HG03520 (cell line): Measurements from ENCODE around the gene TLL2.

Source experiments
- ATAC-seq: cut with Tn5 transposase; IDR thresholded peaks from one replicate; pipeline ENCODE4 v1.9.1; 2021; ENCODE audit warnings: mild to moderate bottlenecking, moderate library complexity; ENCODE audit not compliant: unreplicated experiment

The TLL2 gene

DNA sequence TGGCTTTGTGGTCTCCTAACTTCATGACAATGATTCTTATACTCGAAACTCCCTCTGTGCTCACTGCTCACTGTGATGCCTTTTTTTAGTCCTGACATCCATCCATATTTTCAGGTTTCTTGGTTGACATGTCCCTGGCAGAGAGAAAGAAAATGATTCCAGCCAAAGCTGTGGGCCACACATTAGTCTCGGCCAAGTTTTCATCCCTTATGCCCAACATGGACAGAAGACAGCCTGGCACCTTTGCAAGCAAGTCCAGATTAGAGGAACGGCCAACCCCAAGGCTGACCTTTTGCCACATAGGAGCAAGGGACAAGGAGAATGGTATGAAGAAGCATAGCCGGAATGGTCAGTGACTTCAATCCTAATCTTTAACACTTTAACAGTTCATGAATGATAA is 146.3 kb downstream of the TLL2 start:
- ATAC-seq: no peak

DNA sequence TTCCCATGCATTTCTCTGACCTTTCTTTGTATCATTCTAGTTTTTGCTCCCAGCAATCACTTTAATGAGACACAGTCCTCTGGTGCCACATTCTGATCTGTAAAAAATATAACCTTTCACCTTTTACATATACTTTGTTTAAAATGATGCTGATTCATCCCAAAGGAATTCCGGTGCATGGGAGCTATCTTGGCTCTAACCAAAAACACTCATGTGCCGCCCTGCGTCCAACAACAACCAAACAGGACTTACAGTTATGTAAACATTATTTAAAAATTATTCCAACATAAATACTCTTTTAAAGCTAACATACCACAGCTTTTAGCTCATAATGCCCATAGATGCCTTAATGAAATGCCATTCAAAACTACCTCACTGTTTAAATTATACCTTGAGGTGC is 147.2 kb downstream of the TLL2 start:
- no peak for ATAC-seq

DNA sequence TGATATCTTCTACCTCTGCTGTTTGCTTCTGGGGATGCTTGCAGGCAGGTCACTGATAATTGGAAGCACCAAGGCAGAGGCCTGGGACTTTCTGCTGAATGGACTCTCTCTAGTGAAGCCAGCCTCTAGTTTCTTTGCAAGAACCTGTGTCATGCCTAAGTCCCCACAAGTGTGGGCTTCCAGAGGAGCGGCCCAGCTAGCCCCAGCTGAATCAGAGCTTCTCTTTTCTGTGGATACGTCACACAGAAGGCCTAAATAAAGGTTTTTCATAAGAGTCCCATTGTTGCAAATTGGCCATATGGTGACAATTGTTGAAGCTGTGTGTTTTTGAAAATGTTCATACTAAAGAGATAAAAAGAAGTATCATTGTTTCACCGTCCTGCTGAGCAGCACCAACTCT is 148.2 kb downstream of the TLL2 start:
- ATAC-seq: no peak

DNA sequence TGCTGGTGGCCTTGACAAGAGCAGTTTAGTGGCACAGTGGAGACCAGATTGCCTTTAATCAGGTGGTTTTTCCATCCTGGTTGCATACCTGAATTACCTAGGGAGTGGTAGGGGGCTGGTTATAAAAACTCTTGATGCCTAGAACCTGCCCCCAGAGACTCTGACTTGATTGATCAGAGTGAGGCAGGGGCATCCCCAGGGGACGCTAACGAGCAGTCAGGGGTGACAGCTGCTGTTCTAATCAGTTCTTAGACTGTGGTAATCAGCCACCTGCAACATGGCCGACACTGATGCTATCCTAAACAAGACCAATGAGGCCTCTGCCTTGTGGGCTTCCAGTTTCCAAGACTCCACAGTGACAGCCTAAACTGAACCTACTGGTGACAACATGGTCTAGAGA is 153.0 kb downstream of the TLL2 start:
- ATAC-seq: no peak

DNA sequence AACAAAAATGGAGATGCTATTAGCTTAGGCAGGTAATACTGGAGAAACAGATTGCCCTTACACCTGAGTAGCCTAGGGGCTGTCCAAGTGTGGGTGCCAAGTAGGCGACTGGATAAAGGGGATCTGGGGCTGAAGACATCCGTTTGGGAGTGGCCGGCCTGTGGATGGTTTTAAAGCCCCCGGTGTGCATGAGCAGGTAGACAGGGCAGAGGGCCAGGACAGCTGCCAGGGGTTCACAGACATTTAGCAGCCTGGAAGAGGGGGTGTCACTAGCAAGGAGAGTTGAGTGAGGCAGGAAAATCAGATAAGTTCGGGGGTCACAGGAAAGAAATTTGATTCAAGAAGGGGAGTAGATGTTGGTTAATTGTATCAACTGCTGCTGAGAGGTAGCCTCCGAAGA is 153.4 kb downstream of the TLL2 start:
- ATAC-seq: no peak

DNA sequence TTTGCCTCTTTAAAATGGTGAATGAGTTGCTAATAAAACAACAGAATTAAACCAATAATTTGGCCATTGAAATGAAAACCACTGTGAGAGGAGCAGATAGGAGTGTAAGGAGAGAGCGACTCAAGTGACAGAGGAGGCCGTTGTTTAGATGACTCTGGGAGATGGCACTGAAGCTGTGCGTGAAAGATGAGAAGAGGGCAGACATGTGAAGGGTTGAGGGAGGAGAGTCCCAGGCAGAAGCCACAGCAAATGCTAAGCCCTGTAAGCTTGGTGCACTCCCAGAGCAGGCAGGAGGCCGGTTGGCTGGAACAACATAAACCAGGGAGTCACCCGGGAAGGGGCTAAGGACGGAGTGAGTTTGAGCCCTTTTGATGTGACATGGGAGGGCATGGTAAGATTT is 154.1 kb downstream of the TLL2 start:
- no peak for ATAC-seq

DNA sequence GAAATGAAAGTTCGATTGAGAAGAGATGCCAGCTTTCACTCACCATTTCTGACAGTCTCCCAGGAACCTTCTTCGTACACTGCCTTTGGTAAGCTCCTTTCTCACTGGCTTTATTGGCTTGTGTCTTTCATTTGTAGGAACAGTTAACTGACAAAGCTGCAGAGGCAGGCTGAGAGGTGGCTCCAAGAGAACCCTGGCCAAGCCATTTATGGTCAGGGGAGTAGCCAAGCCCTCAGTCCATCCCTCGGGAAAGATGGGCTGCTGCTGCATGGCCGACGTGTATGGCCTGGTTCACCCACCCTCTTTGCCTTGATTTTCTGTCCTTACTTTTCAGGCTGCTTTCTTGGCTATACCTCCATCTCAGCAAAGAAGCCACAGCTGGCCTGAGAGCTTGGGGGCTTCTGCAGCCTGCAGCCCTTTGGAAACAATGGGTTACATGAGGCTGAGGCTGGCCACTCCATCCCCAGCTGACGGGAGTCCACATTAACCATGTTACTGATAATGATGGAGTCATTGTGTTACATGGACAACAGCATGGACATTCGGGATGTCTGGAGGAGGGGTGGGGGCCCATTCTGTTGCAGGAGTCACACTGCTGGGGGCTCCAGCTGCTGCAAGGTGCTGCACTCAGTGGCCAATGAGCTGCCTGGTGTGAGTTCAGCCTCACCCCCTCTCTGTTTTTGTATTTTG is 154.7 kb downstream of the TLL2 start, which contains the start of gene OPALIN:
TSS of gene OPALIN (minus strand) at position 152 of the 690 bp plus-strand sequence. CDS start at position 46, 106 bp downstream.
- ATAC-seq: no peak

DNA sequence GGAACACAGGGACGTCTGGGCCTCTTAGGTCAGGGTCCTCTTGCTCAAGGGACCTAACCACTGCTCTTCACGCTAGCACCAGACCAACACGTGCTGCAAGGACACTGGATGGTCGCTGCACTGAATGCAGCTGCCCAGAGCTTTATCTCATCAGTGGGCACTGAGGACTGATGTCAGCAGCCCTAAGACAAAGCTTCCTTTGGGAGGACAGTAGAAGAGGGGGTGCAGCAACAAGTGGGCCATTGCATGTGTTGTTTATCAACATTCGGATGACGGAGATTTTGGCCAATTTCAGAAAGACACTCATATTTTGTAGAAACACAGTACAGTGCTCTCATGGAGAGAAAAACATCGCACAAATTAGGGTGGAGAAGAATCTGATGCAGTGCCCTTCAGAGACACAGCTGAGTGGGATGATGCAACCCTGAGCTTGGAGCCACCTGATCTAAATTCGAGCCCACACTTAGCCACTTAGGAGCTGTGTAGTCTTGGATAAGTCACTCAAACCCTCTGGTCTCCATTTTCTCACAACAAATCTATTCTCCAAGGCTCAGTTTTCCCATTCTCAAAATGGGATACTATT is 156.6 kb downstream of the TLL2 start:
- no peak for ATAC-seq

DNA sequence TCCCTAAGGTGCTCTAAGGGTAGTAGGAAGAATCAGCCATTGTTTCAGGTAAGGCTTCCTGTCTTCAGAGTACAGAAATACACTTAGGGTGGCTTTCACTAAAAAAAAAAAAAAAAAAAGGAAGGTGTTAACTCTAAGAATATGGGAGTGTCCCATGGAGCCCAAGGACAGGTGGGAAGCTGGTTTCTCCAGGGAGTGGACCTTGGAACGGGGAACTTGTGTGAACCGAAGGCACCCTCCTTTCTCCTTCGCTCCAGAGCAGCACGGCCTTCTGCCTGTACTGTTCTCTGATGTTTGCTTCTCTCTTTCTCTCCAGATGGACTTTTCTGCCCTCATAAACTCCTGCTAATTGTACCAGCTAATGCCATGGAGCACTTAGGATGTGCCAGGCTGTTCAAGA is 161.1 kb downstream of the TLL2 start:
- ATAC-seq: no peak

DNA sequence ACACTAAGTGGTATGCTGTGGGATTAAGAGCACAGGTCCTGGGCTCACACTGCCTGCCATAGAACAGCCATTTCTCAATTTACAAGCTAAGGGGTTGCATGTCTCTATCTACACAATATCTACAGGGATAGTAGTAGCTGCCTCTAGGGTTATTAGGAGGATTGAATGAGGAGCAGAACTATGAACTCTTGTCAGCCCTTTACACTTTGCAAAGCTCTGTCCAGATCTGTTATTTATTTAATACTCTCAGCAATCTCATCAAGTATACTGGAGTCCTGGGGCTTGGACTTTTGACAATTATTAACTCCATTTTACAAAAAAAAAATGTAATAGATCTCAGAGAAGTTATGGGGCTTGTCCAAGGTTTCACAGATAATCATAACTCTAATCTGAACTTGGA is 161.7 kb downstream of the TLL2 start:
- no peak for ATAC-seq

DNA sequence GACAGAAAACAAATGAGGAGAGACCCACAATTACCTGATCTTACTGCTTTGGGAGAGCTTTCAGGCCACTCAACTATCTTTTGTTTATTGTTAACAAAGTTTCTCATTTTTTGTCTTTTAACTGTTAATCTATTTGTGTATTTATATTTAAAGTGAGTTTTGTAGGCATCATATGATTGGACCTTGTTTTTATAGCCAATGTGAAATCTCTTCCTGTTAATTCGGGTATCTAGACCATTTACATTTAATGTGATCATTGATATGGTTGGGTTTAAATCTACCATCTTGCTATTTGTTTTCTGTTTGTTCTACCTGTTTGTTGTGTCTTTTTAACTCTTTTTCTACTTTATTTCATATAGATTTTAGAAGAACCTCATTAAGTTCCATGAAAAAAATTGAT is 167.4 kb downstream of the TLL2 start:
- no peak for ATAC-seq

DNA sequence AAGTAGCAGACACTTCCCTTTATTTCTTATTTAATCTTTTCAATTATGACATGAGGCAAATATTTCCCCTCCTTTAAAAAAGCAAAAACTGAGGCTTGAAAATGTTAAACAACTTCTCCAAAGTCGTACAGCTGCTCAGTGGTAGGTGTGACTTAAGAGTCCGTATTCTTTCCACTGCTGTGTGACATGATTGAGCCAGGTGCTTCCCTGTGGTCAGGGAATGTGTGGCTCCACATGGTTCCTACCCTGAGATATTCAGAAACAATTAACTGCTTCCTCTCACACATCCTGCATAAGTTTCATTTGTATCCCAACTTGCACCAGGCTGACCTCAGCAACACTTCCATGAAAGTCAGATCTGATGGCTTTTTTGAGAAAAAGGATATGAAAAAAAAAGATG is 168.5 kb downstream of the TLL2 start:
- no peak for ATAC-seq

DNA sequence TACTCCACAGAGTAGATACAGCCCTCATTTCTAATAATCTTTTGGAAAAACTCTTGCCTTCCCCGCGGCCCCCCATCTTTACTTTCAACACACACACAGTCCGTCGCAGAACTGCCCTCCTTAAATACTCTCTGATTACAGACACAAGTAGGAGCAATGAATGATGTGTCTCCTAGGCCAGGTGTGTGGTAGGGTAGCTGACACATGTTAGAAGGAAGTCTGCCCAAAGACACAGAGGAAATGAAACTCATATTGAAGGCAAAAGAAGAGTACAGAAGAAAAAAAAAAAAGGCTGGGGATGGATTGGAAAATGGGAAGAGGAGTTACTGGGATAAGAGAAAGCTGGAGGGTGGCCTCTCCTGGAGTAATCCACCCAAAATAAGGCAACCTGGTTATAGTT is 169.5 kb downstream of the TLL2 start:
- no peak for ATAC-seq

DNA sequence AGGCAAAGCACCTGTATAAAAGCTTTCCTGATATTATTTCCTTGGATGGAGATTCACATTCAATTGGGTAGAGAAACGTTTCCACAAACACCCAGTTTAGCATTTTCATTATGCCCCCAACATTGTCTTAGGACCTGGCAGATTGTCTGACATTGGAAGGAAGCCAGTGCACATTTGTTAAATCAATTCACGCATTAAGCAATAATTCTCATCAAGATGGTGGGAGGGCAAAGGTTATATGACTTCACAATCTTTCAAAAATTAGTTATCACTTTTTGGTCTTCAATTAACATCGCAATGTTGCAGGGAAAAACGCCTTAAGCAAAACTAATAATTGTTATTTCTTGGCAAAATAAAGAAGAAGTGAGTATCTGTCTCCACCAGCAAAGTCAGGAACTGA is 171.3 kb downstream of the TLL2 start:
- ATAC-seq: no peak

DNA sequence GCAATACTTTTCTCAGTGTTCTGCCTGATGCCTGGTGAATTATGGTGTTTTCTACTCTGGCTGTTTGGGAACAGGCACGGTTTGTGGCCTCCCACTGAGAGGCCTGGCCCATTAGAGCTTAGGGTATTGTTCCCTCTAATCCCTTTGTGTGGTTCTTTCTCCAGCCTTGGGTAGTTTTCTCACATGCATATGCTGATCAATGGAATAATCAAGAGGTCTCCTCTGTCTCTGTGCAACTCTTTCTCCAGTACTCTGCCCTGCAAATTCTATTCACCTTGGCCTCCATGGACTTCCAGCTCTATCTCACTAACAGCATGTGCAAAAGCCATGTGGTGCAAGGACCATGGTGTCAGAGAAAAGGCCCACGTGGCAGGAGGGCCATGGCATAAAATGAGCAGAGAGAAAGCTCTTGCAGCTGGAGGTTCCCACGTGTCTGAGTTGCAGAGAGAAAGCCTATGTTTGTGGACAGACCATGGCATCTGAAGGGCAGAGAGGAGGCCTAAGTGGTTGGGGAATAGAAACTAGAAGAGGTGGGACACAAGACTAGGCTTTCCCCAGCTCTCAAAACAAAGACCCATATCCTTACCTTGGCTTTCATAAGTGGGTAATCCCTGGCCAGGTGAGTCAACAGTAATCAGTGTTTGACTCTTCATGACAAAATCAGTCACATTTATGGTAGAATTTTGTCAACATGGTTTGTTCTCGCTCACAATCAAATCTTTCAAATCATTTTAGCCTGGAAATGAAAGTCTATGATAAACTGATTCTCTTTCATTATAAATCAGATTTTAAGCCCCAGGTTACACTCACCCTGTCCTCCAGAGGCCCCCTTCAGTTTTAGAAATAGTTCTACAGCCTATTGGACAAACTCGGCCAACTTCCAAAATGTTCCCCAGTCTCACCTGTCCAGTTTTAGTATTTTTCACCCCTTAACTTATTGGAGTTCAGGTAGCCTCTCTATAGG is 172.2 kb downstream of the TLL2 start:
- no peak for ATAC-seq

DNA sequence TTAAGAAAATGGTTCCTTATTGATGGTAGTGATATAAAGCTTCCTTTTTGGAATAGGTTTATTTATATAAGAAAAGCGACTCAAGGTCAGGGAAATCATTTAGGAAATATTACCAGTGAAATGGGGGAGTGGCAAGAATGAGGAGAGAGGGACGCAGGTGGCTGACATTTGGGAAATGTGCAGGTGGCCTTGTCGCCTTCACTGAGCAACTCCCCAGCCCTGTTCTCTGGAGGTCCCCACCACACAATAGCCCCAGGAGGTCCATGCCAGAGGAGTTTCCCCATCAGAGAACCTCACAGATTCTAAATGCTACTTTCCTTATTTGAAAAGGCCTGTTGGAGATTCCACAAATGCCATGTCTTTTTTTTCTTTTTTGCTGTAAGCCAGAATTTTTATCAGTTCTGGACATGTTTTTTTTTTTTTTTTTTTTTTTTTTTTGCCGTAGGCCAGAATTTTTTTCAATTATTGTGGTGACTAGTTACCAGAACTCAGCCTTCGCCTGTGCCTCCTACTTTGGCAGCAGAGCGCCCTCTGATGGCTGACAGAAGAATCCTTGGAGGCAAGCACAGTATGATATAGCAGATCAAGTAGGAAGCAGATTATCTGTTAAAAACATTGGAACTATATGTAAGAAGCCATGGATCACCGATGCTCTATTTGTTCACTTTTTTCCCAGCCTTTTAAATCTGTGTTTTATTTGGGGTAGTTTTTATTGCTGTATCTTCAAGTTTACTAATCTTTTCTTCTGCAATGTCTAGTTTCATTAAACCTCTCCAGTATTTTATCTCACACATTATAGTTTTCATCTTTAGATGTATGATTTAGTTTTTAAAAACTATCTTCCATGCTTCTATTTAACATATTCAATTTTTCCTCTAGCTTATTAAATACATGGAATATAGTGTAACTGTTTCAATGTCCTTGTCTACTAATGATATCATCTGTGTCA is 173.5 kb downstream of the TLL2 start:
- ATAC-seq: no peak

DNA sequence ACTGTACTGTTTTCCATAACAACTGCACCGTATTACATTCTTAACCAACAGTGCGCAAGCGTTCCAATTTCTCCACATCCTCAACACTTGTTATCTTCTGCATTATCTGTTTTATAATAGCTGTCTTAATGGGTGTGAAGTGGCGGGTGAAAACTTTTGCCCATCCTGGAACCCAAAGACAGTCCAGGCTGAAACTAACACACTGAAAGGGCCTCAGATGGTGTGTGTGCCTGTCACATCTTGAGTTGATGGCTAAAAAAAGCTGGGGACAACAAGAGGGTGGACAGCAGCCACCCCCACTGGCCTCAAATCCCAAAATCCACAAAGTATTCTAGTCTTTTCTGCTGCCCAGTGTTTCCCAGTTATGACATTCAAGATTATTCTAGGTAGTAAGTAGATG is 174.3 kb downstream of the TLL2 start:
- no peak for ATAC-seq

DNA sequence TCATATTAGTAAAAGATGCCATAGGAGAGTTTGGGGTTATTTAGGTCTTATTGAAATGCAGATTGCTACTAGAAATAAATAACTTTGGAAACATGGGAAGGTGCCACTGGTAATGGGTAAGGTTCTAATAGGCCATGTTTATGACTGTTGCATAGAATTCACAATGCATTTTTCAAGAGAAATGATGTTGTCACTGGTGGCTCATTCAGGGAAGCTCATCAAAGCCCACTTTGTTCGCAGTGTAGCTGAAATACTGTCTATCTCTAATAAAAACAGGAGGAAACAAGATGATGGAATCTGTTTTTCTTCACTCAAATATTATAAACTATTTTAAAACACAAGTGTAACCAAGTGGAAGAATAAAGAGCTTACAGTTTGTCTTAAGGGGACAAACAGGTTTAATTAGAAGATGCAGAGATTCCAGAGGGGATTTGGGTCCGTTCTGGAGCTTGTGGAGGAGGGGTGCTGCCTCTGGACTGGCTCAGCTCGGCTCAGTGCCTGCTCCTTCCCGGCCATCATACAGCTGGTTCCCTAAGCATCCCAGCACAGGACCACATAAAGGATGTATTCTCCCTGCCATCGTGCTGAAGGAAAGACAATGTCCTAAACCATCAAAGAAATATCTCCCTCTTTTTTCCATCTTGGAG is 175.3 kb downstream of the TLL2 start:
- no peak for ATAC-seq

DNA sequence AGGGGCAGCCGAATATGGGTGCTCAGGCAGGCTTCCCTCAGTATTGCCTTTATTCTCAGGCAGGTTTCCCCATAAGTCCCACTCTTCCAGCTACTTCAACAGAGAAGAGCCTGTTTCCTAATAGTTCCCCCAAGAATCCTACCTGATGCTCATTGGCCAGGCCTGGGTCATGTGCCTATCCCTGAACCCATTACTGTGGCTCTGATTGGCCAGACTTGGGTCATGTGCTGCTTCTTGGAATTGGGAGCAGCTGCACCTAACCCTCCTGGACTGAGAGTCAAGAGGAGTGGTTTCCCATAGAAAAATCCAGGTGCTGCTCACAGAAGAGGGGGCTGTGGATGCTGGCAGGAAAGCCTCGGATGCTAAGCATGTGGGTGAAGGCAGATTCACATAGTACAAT is 176.6 kb downstream of the TLL2 start:
- ATAC-seq: no peak
